Transverse colon (tissue), 4 donors: ENCODE measurements around the gene NOTCH1. TPM values are rescaled to one million over a fixed set of nuclear protein-coding genes. Genes with fewer than 3 reads are reported as not detected.
A peak's percentile ranks its signal among the peaks of the same experiment; 100 is the strongest.

ENCODE experiments used
- DNase-seq: peaks from one replicate; pipeline ENCODE4 v3.0.0-alpha.2; 2019
- H3K27ac ChIP-seq, 4 donors: fragments of 200-600 bp; sonication (generic); 2 replicates each; pipeline ENCODE4 v1.5.1; 2016 to 2018; ENCODE audit warnings: inconsistent platforms in 4 of 4
- H3K27me3 ChIP-seq: fragments of 200-600 bp; sonication (generic); 2 replicates; pipeline ENCODE4 v1.5.1; 2017; ENCODE audit warnings: inconsistent platforms
- H3K36me3 ChIP-seq, 4 donors: fragments of 200-600 bp; sonication (generic); 2 replicates each; pipeline ENCODE4 v1.5.1; 2017 to 2019; ENCODE audit warnings: inconsistent platforms in 4 of 4
- H3K4me1 ChIP-seq, 4 donors: fragments of 200-600 bp; sonication (generic); 2 replicates each; pipeline ENCODE4 v1.5.1; 2017 to 2020; ENCODE audit warnings: inconsistent platforms in 4 of 4
- H3K4me3 ChIP-seq, 4 donors: fragments of 200-600 bp; sonication (generic); 1 replicate in 1 of 4; 2 replicates in 3 of 4; pipeline versions ENCODE4 v1.5.1 to v1.6.1; 2017 to 2019; ENCODE audit warnings: inconsistent platforms in 4 of 4
- H3K9me3 ChIP-seq, 2 donors: fragments of 200-600 bp; sonication (generic); 2 replicates each; pipeline ENCODE4 v1.5.1; 2017 to 2019; ENCODE audit warnings: inconsistent platforms in 2 of 2
- CTCF ChIP-seq, 5 experiments: fragments of 200-600 bp in 3 of 5; fragments of 450-650 bp in 2 of 5; sonication (generic) in 3 of 5; IDR thresholded peaks; 1 replicate in 2 of 5; 2 replicates in 3 of 5; pipeline ENCODE4 v1.5.1; 2016 to 2017; ENCODE audit warnings: antibody characterized with exemption in 5 of 5, inconsistent platforms in 3 of 5, mild to moderate bottlenecking in 2 of 5, moderate library complexity in 1 of 5
- EP300 ChIP-seq: sonication (generic); formaldehyde crosslinking; IDR thresholded peaks from one replicate; pipeline ENCODE4 v1.6.1; 2017; ENCODE audit warnings: antibody characterized with exemption, low read depth
- POLR2A ChIP-seq: fragments of 450-650 bp; IDR thresholded peaks from one replicate; pipeline ENCODE4 v1.6.1; 2016; ENCODE audit warnings: antibody characterized with exemption, mild to moderate bottlenecking, moderate library complexity
- POLR2AphosphoS5 ChIP-seq, 3 donors: sonication (generic); formaldehyde crosslinking; IDR thresholded peaks; one replicate each; pipeline ENCODE4 v1.6.1; 2016; ENCODE audit warnings: antibody characterized with exemption in 3 of 3
- WGBS, 2 donors: methylation state at CpG; one replicate each; pipeline ENCODE4 v1.1.5; 2018; ENCODE audit warnings: low coverage in 1 of 2; 5-methylcytosine and 5-hydroxymethylcytosine counted together
- in situ Hi-C, 4 donors: fragments of 200-750 bp; cut with MboI; loops; one replicate each; pipeline versions ENCODE4 v1.15.0 to v1.15.1; 2017; ENCODE audit warnings: low sequenced_read_pairs in 3 of 4, low pct_ligation_motif_present in 1 of 4, low pct_unique_long_range_greater_than_20kb in 1 of 4
- intact Hi-C: fragments of 100-400 bp; cut with DNase I; formaldehyde crosslinking; loops from one replicate; pipeline ENCODE4 v1.15.1; 2023; ENCODE audit warnings: low total_unique reads
- total RNA-seq, 4 donors: library from RNA; depleted of rRNA; stranded (reverse); fragments of >200 nt; gene quantifications; one replicate each; pipeline ENCODE4 v1.1.0, GENCODE V29; 2016

Gene NOTCH1
- total RNA-seq, 4 donors from 2014 or later: 48.2 to 154 (median 98.2) TPM

DNA sequence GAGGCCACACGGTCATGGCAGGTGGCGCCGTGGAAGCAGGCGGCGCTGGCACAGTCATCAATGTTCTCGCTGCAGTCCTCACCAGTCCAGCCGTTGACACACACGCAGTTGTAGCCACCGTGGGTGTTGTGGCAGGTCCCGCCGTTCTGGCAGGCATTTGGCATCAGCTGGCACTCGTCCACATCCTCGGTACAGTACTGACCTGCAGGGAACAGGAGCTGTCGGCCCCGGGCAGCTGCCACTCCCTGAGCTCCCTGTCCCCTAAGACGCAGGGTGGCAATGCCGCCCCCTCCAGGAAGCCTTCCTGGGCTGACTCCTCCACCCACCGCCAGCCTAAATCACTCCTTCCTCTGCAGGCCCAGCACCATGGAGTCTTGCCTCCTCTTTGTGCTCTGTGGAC, 27.2 kb downstream of the NOTCH1 start:
- TF ChIP-seq POLR2AphosphoS5 (IDR thresholded peaks at IDR 0.05): peak in 1 of 3 donors; percentile 7
- no peak for TF ChIP-seq CTCF (IDR thresholded peaks at IDR 0.05)
- TF ChIP-seq EP300: no peak
- no peak for TF ChIP-seq POLR2A
- peak; percentile 58 for DNase-seq
- intact Hi-C loops: loop anchor here (1.0 kb wide), 1 partner anchor 16 kb away; no protein-coding TSS in a partner anchor
- no peak overlapping the region for H3K4me3 ChIP-seq
- H3K27ac ChIP-seq: peak overlapping the region; percentile 82 to 93 (median 86)
- H3K27me3 ChIP-seq: no peaks in the 10 kb centered on the region
- no peaks in the 10 kb centered on the region for H3K9me3 ChIP-seq
- H3K36me3 ChIP-seq: peaks cover 0 to 27% (median 8%) of the 10 kb centered on the region in 4 donors
- WGBS, 2 donors: 79% methylated on average over 14 of the region's 18 CpGs; no CpG with 5 or more reads in 1 of the 2 donors
- in situ Hi-C loops: no loop called here
- H3K4me1 ChIP-seq: peaks cover 30 to 50% (median 47%) of the 10 kb centered on the region in 4 donors

DNA sequence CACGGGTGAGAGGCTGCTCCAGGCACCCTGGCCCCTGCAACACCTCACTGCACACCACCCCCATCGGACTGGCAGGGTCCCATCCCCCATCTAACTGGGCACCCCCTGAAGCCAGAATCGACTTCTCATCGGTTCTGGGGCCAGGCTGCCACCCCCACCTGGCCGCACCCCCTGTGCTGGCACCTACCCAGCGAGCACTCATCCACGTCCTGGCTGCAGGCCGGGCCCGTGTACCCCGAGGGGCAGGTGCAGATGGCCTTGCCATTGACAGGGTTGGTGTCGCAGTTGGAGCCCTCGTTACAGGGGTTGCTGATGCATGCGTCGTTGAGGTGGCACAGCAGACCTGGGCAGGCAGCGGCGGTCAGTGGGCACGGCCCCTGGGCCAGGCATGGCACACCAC, 27.9 kb downstream of the NOTCH1 start:
- Histone ChIP-seq H3K27me3 (no peaks in the 10 kb centered on the region), H3K4me1 (peaks cover 28 to 43% (median 40%) of the 10 kb centered on the region in 4 donors), H3K9me3 (no peaks in the 10 kb centered on the region), H3K36me3 (peaks cover 0 to 27% (median 8%) of the 10 kb centered on the region in 4 donors), H3K4me3 (no peak overlapping the region), H3K27ac (peak overlapping the region in 1 of 4 donors; percentile 93)
- 87% methylated on average over 17 of the region's 17 CpGs; no CpG with 5 or more reads in 1 of the 2 donors for WGBS, 2 donors
- intact Hi-C loops: loop anchor here (1.0 kb wide), 1 partner anchor 16 kb away; no protein-coding TSS in a partner anchor
- in situ Hi-C loops: no loop called here
- DNase-seq: no peak
- no peak for TF ChIP-seq POLR2A
- TF ChIP-seq EP300: no peak
- no peak for TF ChIP-seq POLR2AphosphoS5 (IDR thresholded peaks at IDR 0.05)
- no peak for TF ChIP-seq CTCF (IDR thresholded peaks at IDR 0.05)

DNA sequence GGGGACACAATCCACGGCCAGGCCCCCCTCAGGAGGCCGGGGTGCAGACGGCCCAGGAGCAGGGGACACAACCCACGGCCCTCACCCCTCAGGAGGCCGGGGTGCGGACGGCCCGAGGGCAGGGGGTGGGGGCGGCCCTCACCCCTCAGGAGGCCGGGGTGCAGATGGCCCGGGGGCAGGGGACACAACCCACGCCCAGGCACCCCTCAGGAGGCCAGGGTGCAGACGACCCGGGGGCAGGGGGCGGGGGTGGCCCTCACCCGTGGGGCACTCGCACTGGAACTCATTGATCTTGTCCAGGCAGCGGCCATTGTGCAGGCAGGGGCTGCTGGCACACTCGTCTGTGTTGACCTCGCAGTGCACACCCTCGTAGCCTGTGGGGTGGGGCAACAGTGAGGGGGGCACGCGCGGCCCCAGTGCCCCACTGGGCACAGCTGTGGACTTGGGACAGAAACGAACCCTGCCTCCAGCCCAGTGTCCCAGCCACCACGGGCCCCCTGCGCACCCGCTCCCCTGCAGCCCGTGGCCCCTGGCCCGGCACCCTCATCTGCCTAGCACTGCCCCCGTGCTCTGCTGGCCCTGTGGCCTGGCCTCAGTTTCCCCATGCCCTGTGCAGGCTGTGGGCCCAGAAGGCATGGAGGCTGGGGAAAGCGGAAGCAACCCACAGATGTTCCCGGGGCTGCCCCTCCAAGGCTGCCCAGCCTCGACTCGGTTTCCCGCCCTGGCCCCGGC, 28.7 kb downstream of the NOTCH1 start:
- TF ChIP-seq CTCF (IDR thresholded peaks at IDR 0.05) (no peak), POLR2AphosphoS5 (IDR thresholded peaks at IDR 0.05) (no peak), EP300 (no peak), POLR2A (no peak)
- Histone ChIP-seq H3K9me3 (no peaks in the 10 kb centered on the region), H3K4me3 (no peak overlapping the region), H3K27ac (no peak overlapping the region), H3K27me3 (no peaks in the 10 kb centered on the region), H3K4me1 (peaks cover 21 to 35% (median 32%) of the 10 kb centered on the region in 4 donors), H3K36me3 (peaks cover 0 to 31% (median 8%) of the 10 kb centered on the region in 4 donors)
- 76% methylated on average over 34 of the region's 37 CpGs; no CpG with 5 or more reads in 1 of the 2 donors for WGBS, 2 donors
- no peak for DNase-seq
- intact Hi-C loops: no loop called here
- in situ Hi-C loops: no loop called here

GRCh38 chr9:136516191-136516654, 29.6 kb downstream of the NOTCH1 start:
- no peaks in the 10 kb centered on the region for H3K27me3 ChIP-seq
- WGBS, 2 donors: 86 to 89% methylated on average over 5 to 17 of the region's 19 CpGs
- in situ Hi-C loops: no loop called here

More at GRCh38 chr9:136516191-136516654, 29.6 kb downstream of the NOTCH1 start:
- Histone ChIP-seq H3K9me3 (no peaks in the 10 kb centered on the region), H3K4me3 (no peak overlapping the region), H3K36me3 (peaks cover 0 to 39% (median 13%) of the 10 kb centered on the region in 4 donors), H3K27ac (no peak overlapping the region), H3K4me1 (peaks cover 14 to 27% (median 23%) of the 10 kb centered on the region in 4 donors)
- no peak for DNase-seq
- intact Hi-C loops: no loop called here
- TF ChIP-seq EP300: no peak
- no peak for TF ChIP-seq POLR2A
